BLaER1 treated with 17β-estradiol and CSF1 and Interleukin-3, amounts not matched to agents 10 nM and 100 nM (cell line): ENCODE data around the gene SECISBP2L.
"Not testable (repeated sequence)": the region's sequence is repeated elsewhere in the genome, so short reads cannot be mapped to it uniquely, and the experiment has no call there.

Source experiments
- H3K27ac ChIP-seq, 11 experiments: shearing (Covaris generic); formaldehyde crosslinking; 2 replicates each; pipeline ENCODE4 v1.8.1; 2022
- H3K27me3 ChIP-seq, 11 experiments: shearing (Covaris generic); formaldehyde crosslinking; 2 replicates each; pipeline ENCODE4 v1.8.1; 2022
- H3K36me3 ChIP-seq, 11 experiments: shearing (Covaris generic); formaldehyde crosslinking; 2 replicates each; pipeline ENCODE4 v1.8.1; 2022
- H3K4me1 ChIP-seq, 10 experiments: shearing (Covaris generic); formaldehyde crosslinking; 2 replicates each; pipeline ENCODE4 v1.8.1; 2022
- H3K4me2 ChIP-seq, 11 experiments: shearing (Covaris generic); formaldehyde crosslinking; 2 replicates each; pipeline ENCODE4 v1.8.1; 2022
- H3K4me3 ChIP-seq, 10 experiments: shearing (Covaris generic); formaldehyde crosslinking; 2 replicates each; pipeline ENCODE4 v1.8.1; 2022
- H3K9ac ChIP-seq, 11 experiments: shearing (Covaris generic); formaldehyde crosslinking; 2 replicates each; pipeline ENCODE4 v1.8.1; 2022
- H3K9me3 ChIP-seq, 11 experiments: shearing (Covaris generic); formaldehyde crosslinking; replicated peaks in 1 of 11; 2 replicates each; pipeline ENCODE4 v1.8.1; 2022
- H4K20me1 ChIP-seq, 11 experiments: shearing (Covaris generic); formaldehyde crosslinking; 2 replicates each; pipeline ENCODE4 v1.8.1; 2022
- Cebpa-rat ChIP-seq, 11 experiments: shearing (Covaris generic); IDR thresholded peaks; 2 replicates each; pipeline ENCODE4 v1.8.1; 2022

The SECISBP2L gene

GRCh38 chr15:49079340-49080039 lies 33.2 kb upstream of the SECISBP2L start:
- Histone ChIP-seq H3K27ac (no peak overlapping the region), H3K36me3 (no peaks in the 10 kb centered on the region), H3K4me1 (no peaks in the 10 kb centered on the region), H4K20me1 (no peaks in the 10 kb centered on the region), H3K9ac (no peak overlapping the region), H3K4me3 (no peak overlapping the region), H3K27me3 (no peaks in the 10 kb centered on the region), H3K4me2 (no peak overlapping the region), H3K9me3 (peaks cover 0 to 9% (median 5%) of the 10 kb centered on the region in 11 experiments; a peak in 8 of 22 replicates)
- TF ChIP-seq Cebpa-rat (IDR thresholded peaks at IDR 0.05): no peak

DNA sequence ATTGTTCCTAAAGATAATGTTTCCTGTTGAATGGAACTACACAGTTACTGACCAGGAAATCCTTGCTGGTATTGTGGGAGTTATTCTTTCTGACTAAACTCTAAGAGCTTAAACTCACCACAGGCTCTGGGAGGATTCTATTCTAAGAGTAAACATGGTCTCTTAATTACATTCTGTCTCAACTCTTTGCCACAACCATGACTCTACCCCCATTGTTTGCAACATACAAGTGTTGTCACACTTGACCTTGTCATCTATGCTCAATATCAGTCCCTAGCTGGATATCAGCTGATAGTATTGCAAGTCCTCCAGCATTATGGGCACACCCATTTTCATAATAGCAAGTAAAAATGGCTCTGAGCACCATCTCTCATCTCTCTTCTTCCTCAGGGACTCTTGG lies 29.6 kb upstream of the SECISBP2L start:
- H3K9ac ChIP-seq: no peak overlapping the region
- no peak overlapping the region for H3K4me3 ChIP-seq
- H4K20me1 ChIP-seq: no peaks in the 10 kb centered on the region
- peaks cover 0 to 9% (median 5%) of the 10 kb centered on the region in 11 experiments; a peak in 8 of 22 replicates for H3K9me3 ChIP-seq
- H3K4me1 ChIP-seq: no peaks in the 10 kb centered on the region
- H3K27me3 ChIP-seq: no peaks in the 10 kb centered on the region
- H3K4me2 ChIP-seq: no peak overlapping the region
- H3K36me3 ChIP-seq: no peaks in the 10 kb centered on the region
- TF ChIP-seq Cebpa-rat (IDR thresholded peaks at IDR 0.05): no peak
- H3K27ac ChIP-seq: no peak overlapping the region

DNA sequence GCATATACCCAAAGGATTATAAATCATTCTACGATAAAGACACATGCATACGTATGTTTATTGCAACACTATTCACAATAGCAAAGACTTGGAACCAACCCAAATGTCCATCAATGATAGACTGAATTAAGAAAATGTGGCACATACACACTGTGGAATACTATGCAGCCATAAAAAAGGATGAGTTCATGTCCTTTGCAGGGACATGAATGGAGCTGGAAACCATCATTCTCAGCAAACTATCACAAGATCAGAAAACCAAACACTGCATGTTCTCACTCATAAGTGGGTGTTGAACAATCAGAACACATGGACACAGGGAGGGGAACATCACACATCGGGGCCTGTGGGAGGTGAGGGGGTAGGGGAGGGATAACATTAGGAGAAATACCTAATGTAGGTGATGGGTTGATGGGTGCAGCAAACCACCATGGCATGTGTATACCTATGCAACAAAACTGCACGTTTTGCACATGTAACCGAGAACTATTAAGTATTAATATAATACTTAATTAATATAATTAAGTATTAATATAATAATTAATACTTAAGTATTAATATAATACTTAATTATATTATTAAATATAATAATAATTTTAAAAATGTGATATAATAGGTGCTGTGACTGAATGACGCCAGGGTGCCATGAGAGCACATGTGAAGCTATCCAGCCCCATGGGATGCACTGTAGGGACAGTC lies 28.5 kb upstream of the SECISBP2L start:
- not testable (repeated sequence) for H3K9me3 ChIP-seq, H3K27ac ChIP-seq, H3K36me3 ChIP-seq, H3K4me1 ChIP-seq, H3K27me3 ChIP-seq, H4K20me1 ChIP-seq, H3K9ac ChIP-seq, H3K4me3 ChIP-seq, H3K4me2 ChIP-seq

DNA sequence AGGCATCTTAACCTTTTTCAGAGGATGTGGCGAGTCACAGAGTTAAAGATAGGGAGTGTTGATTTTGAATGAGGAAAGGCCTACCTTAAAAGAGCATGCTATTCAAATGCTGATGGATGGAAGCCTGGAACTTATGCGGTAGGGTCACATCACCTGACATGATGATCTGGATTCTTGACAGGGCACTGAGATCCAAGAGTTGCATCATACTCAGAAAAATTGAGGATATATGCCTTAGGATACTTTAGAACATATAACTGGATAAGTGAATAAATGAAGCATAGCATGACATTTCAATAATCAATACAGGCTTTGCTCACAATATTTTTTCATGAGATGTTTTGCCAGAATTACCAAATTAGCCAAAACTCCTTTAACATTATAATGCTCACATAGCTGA lies 20.1 kb upstream of the SECISBP2L start:
- Histone ChIP-seq H3K27ac (no peak overlapping the region), H3K9me3 (no peaks in the 10 kb centered on the region; a peak in 1 of 22 replicates), H3K4me2 (no peak overlapping the region), H4K20me1 (no peaks in the 10 kb centered on the region), H3K36me3 (no peaks in the 10 kb centered on the region), H3K9ac (no peak overlapping the region), H3K4me1 (peaks cover 0 to 16% (median 11%) of the 10 kb centered on the region in 10 experiments; a peak in 12 of 20 replicates), H3K27me3 (no peaks in the 10 kb centered on the region), H3K4me3 (no peak overlapping the region)
- TF ChIP-seq Cebpa-rat (IDR thresholded peaks at IDR 0.05): no peak

GRCh38 chr15:49064884-49065283 lies 18.6 kb upstream of the SECISBP2L start:
- H3K27ac ChIP-seq: no peak overlapping the region
- no peaks in the 10 kb centered on the region for H3K36me3 ChIP-seq
- no peaks in the 10 kb centered on the region; a peak in 1 of 22 replicates for H3K9me3 ChIP-seq
- H4K20me1 ChIP-seq: no peaks in the 10 kb centered on the region
- H3K4me1 ChIP-seq: peaks cover 0 to 16% (median 11%) of the 10 kb centered on the region in 10 experiments; a peak in 12 of 20 replicates
- no peaks in the 10 kb centered on the region for H3K27me3 ChIP-seq
- no peak for TF ChIP-seq Cebpa-rat (IDR thresholded peaks at IDR 0.05)
- no peak overlapping the region for H3K4me2 ChIP-seq
- H3K9ac ChIP-seq: no peak overlapping the region
- H3K4me3 ChIP-seq: no peak overlapping the region

DNA sequence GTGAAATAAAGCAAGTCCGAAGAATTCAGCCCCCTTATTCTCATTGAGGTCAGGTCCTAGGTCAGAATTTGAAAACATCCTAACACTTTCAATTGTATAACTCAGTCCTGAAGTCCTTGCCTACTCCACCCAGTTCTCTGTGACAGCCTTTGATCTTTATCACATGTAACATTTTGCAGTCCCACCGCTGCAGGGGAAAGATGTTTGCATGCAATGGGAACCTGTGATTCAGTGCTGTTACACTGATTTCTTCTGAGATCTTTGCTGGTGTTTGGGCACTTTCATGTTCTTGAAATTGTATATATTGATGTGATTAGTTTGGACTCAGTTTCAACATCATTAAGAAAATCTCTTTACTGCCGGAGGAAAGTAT lies 18.0 kb upstream of the SECISBP2L start:
- Histone ChIP-seq H4K20me1 (no peaks in the 10 kb centered on the region), H3K4me2 (peak overlapping the region in 5 of 11 experiments; percentile 52 to 67 (median 60); a peak in 9 of 22 replicates)
- TF ChIP-seq Cebpa-rat (IDR thresholded peaks at IDR 0.05): no peak

GRCh38 chr15:49063402-49064280 lies 17.4 kb upstream of the SECISBP2L start:
- H4K20me1 ChIP-seq: no peaks in the 10 kb centered on the region
- no peaks in the 10 kb centered on the region for H3K9me3 ChIP-seq
- no peak overlapping the region for H3K4me3 ChIP-seq
- H3K36me3 ChIP-seq: no peaks in the 10 kb centered on the region
- H3K27me3 ChIP-seq: no peaks in the 10 kb centered on the region
- H3K27ac ChIP-seq: 0 out of 22 replicates have a peak overlapping the region, but pooled peaks of 2 of the 11 experiments have one; percentile 15 to 29
- 0 out of 22 replicates have a peak, but pooled peaks of 1 of the 11 experiments have one; percentile 28 for TF ChIP-seq Cebpa-rat (IDR thresholded peaks at IDR 0.05)
- no peak overlapping the region for H3K9ac ChIP-seq
- peaks cover 0 to 16% (median 11%) of the 10 kb centered on the region in 10 experiments; a peak in 12 of 20 replicates for H3K4me1 ChIP-seq
- H3K4me2 ChIP-seq: peak overlapping the region in 8 of 11 experiments; percentile 2 to 67 (median 54); a peak in 12 of 22 replicates

More for the DNA sequence above, 18.0 kb upstream of the SECISBP2L start:
- Histone ChIP-seq H3K36me3 (no peaks in the 10 kb centered on the region), H3K27ac (no peak overlapping the region), H3K9ac (no peak overlapping the region), H3K4me3 (no peak overlapping the region), H3K4me1 (peaks cover 0 to 16% (median 11%) of the 10 kb centered on the region in 10 experiments; a peak in 12 of 20 replicates), H3K9me3 (no peaks in the 10 kb centered on the region), H3K27me3 (no peaks in the 10 kb centered on the region)

DNA sequence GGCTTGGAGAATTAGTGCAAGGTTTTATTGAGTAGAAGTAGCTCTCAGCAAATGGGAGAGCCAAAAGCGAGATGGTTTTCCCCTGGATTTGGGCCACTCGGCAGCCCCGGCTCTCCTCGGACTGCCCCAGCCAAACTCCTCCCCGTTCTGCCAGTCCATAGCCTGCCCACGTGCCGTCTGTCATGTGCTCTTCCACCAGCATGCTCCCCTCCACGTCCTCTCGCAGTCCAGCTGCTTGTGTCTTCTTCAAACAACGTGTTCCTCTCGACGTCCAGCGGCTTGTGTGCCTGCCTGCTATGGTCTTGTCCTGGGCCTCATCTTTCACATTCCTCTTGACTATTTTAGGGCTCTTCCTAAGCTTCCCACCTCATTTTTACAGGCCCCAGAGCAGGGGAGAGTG lies 16.7 kb upstream of the SECISBP2L start:
- TF ChIP-seq Cebpa-rat (IDR thresholded peaks at IDR 0.05): no peak
- Histone ChIP-seq H3K27ac (no peak overlapping the region), H3K4me1 (peaks cover 0 to 16% (median 11%) of the 10 kb centered on the region in 10 experiments; a peak in 12 of 20 replicates)

More for the DNA sequence above, 16.7 kb upstream of the SECISBP2L start:
- Histone ChIP-seq H3K36me3 (no peaks in the 10 kb centered on the region), H4K20me1 (no peaks in the 10 kb centered on the region), H3K4me3 (no peak overlapping the region), H3K27me3 (no peaks in the 10 kb centered on the region), H3K4me2 (peak overlapping the region in 4 of 11 experiments; percentile 52 to 67 (median 58); a peak in 6 of 22 replicates), H3K9ac (no peak overlapping the region), H3K9me3 (no peaks in the 10 kb centered on the region)
